AG09309 (cell line): ENCODE results near the gene CYBA.

ENCODE experiments used
- DNase-seq: peaks from one replicate; pipeline ENCODE4 v3.0.0-alpha.2; 2010; ENCODE audit warnings: low read depth
- H3K4me3 ChIP-seq: 2 replicates; pipeline ENCODE4 v1.5.1; 2011; ENCODE audit warnings: mild to moderate bottlenecking, low read depth, low read length, moderate library complexity; ENCODE audit not compliant: control insufficient read depth
- CTCF ChIP-seq: IDR thresholded peaks from 2 replicates; pipeline ENCODE4 v1.5.1; 2011; ENCODE audit warnings: mild to moderate bottlenecking, low read depth, low read length, inconsistent platforms; ENCODE audit not compliant: insufficient read depth, control insufficient read depth; ENCODE audit errors: missing control alignments

CYBA gene

DNA sequence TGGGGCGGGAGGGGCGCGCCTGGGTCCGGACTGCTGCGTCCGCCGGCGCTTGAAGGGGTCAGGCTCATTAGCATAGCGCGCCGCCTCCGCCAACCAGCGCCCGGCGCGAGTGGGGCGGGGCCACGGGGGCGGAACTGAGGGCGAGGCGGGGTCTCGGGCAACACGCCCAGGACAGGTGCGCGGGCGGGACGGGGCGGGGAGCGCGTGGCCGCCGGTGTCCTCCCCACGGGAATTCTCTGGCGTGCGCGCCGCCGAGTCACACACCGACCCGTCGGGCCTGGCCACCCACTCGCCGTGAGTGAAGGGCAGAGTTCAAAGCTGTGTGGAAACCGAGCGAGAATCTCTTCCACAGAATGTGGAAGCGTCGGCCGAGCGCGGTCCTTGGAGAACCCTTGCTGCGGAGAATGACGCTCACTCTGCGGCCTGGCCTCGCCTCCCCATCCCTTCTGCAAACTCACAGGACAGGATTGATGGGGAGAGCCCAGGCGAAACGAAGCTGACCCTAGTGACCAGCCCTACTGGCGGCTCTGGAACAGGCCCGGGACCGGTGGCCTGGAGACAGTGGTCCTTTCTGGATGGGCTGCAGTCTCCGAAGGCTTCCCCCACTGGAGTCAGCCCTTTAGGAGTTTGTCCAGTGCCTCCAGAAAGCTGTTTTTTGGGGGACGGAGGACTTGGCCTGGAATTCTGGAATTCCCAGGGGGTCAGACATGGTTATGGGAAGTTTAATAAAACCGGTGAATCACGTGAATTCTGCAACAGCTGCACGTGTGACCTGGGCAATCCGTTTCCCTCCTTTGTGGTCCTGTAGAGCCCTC lies 35.8 kb upstream of the CYBA start, which contains the start of gene SNAI3:
Gene SNAI3 (minus strand): TSS at position 69 of the 815 bp plus-strand sequence. CDS start 101 bp downstream, outside the sequence.
- DNase-seq, result no peak
- H3K4me3 ChIP-seq, result peak within 1 kb of the TSS; percentile 44
- no peak for TF ChIP-seq CTCF

DNA sequence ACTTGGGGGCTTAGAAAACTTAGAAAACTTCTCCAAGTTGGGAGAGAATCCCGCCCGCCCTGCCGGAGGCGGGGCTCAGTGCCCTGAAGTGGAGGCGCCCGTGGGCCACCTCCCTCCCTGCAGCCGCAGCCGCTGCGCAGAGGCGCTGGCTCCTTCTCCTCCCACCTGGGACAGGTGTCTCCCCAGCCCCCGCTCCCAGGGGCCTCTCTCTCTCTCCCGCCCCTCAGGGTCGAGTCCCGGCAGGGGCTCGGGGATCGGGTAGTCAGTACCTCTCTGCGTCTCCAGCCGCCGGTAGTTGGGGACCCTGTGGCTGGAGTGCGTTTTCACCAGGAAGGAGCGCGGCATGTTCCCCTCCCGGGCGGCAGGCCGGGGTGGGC lies 35.2 kb upstream of the CYBA start:
- H3K4me3 ChIP-seq, result peak overlapping the region; percentile 44
- no peak for DNase-seq
- TF ChIP-seq CTCF, result no peak

GRCh38 chr16:88685156-88686061 lies 34.6 kb upstream of the CYBA start:
- DNase-seq, result no peak
- no peak overlapping the region for H3K4me3 ChIP-seq
- peak; percentile 87 for TF ChIP-seq CTCF

- no peak overlapping the region for H3K4me3 ChIP-seq
- no peak for DNase-seq
- no peak for TF ChIP-seq CTCF
Measured at GRCh38 chr16:88684569-88685155, 33.8 kb upstream of the CYBA start.

DNA sequence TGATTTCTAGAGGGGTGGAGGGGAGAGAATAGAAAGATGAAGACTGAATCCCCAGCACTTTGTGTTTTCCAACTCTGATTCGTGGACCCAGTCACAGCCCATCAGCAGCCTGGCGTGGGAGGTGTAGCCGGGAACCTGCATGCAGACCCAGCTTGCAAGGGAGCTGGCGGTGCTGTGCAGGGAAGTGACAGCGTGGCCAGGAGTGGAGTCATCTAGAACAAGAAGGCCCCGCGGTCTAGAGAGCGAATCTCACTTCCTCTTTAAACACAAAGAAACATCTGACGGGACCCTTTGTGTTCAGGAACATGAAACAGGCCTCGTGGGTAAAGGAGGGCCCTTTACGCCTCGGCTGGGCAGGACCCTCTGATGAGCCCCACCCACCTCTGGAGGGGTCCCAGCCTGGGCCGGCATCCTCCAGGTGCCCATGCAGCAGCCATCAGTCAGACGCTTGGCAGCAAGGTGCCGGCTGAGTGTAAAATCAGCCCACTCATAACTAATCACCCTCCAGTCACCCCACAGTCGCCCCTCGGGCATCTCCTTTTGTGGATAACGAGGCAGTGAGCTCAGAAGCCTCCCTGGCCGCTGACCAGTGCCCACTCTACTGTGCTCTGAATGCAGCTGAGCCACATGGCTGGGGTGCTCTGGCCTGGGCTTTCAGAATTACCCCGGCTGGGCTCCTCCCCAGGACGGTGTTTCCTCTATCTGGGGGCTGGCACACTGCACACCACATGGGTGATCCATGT lies 31.0 kb upstream of the CYBA start:
- no peak for TF ChIP-seq CTCF
- H3K4me3 ChIP-seq, result no peak overlapping the region
- no peak for DNase-seq
